GM21381 (cell line): ENCODE results near the gene ADGRG1.
"Not testable (repeated sequence)": the region's sequence is repeated elsewhere in the genome, so short reads cannot be mapped to it uniquely, and the experiment has no call there.

Source experiments
- ATAC-seq: cut with Tn5 transposase; IDR thresholded peaks from one replicate; pipeline ENCODE4 v1.9.1; 2021; ENCODE audit warnings: mild to moderate bottlenecking, moderate library complexity; ENCODE audit not compliant: unreplicated experiment

The ADGRG1 gene

GRCh38 chr16:57628008-57628781 is at the start of gene ADGRG1:
TSS of gene ADGRG1 (plus strand) at chr16:57628630. CDS start at chr16:57650288, 21,658 bp downstream.
- ATAC-seq: no peak

- ATAC-seq: no peak
These were observed 49.1 kb upstream of the ADGRG1 start for GRCh38 chr16:57579361-57579665.

- no peak for ATAC-seq
These were observed 43.3 kb upstream of the ADGRG1 start for GRCh38 chr16:57585051-57585687.

- ATAC-seq: no peak
These were observed 39.6 kb upstream of the ADGRG1 start for GRCh38 chr16:57588831-57589230.

- no peak for ATAC-seq
These were observed 39.1 kb upstream of the ADGRG1 start for GRCh38 chr16:57589374-57589773.

GRCh38 chr16:57590654-57591085 is 37.8 kb upstream of the ADGRG1 start:
- ATAC-seq: peak; percentile 13

GRCh38 chr16:57591086-57591869 is 37.2 kb upstream of the ADGRG1 start:
- peak; percentile 63 for ATAC-seq

GRCh38 chr16:57591870-57592485 is 36.5 kb upstream of the ADGRG1 start:
- no peak for ATAC-seq

- peak; percentile 61 for ATAC-seq
These were observed 35.8 kb upstream of the ADGRG1 start for GRCh38 chr16:57592591-57593003.

- ATAC-seq: no peak
These were observed 35.4 kb upstream of the ADGRG1 start for GRCh38 chr16:57593021-57593420.

- ATAC-seq: no peak
These were observed 34.4 kb upstream of the ADGRG1 start for GRCh38 chr16:57593990-57594389.

GRCh38 chr16:57594531-57595031 is 33.8 kb upstream of the ADGRG1 start:
- no peak for ATAC-seq

GRCh38 chr16:57596234-57596633 is 32.2 kb upstream of the ADGRG1 start:
- not testable (repeated sequence) for ATAC-seq

GRCh38 chr16:57598437-57598836 is 30.0 kb upstream of the ADGRG1 start:
- ATAC-seq: no peak

- no peak for ATAC-seq
These were observed 28.2 kb upstream of the ADGRG1 start for GRCh38 chr16:57600048-57600835.

- no peak for ATAC-seq
These were observed 27.4 kb upstream of the ADGRG1 start for GRCh38 chr16:57600952-57601580.

- ATAC-seq: peak; percentile 75
These were observed 26.5 kb upstream of the ADGRG1 start for GRCh38 chr16:57601801-57602478.

- no peak for ATAC-seq
These were observed 25.1 kb upstream of the ADGRG1 start for GRCh38 chr16:57603115-57604024.
